ENCODE data around the gene REXO4.

REXO4 gene

DNA sequence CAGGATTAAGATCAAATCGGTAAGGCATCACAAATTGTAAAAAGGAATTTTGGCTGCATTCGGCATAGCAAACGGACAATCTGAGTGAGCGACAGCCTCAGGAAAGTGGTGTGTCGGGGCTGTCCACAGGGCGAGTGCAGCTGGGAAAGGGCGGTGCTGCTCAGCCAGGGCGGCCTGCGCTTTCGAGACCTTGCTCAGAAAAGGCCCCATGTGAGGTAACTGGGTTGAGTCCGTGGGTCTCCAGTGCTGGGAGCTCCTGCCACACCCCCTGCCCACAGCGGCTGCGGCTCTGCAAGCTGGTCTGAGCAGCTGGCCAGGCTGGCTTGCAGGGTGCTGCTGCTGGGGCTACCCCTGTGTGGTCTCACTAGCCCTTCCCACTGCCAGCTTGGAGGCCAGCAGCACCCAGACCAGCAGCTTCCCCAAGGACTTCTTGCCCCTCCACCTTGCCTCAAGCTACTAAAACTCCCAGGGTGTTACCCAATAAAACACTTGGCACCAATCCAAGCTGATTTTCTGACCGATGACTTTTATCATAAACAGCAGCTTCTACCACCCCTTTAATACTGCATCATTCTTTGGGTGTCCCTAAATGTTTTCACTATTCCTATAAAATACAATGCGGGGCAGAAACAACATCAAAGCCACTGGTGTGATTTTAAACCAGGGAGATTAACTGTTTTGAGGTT, 55.3 kb downstream of the REXO4 start:
- DNase-seq = no peak

DNA sequence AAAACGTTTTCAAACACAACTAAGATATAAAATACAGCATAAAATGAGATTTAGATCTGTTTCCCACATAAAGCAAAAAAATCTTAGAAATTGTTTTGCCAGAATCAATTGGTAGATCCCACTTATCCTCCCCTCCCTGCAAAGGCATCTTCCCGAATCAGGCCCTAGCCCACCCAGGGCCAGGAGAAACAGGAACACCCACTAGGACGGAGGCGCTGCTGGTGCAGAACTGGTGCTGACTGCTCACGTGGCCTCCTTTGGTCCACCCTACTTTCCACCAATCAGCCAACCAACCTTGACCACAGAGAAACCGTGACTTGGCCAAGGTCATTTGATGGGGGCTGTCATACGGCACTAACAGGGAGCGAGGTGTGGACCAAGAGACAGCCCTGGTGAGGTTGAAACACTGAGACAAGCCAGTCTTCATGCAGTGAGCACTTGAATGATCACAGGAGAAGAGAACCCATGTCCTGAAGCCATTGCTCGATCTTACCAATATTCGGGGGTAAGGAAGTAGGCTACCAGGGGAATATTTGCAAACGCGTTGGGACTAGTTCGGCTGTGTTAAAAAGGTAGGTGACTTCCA, 56.2 kb downstream of the REXO4 start:
- DNase-seq = no peak

DNA sequence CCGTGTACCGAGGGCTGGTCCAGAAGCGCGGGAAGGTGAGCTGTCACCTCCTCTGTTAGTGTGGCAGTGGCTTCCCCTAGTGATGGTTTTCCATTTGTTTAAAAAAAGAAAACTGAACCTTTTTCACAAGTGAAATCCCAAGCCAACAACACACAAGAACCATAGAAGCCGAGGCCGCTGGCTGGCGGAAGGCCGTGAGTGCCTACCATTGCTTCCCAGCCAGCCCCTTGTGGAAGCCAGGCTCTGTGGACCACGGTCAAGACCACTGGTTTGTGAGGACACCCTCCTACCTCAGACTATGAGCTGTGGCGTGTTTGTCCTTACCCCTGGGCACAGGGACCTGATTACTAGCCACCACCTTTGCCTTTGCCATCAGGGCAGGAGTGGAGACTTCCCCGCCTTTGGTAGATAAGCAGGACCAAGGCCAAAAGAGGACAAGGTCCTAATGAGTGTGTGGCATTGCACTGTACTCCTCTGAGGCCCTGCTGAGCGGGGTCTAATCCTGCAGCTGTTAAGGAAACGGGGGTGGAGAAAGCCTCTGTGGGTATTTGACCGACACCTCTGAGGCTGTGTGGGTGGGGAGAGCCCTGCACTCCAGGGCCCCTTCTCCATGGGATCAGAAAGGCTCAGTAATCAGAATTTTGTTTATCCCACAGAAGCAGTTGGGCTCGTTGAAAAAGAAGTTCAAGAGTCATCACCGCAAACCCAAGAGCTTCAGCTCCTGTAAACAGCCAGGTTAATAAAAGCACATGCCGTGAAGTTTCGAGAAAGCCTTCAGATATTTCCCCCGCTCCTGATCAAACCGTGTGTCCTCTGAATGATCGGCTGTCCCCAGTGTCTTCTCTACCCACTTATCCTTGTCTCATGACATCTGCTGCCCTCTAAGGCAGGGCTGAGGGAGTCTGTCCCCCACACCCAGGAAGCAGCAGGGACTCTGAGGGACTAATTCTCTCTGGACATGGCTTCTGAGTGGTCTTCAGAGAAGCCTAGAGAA, 57.1 kb downstream of the REXO4 start:
- DNase-seq = no peak

DNA sequence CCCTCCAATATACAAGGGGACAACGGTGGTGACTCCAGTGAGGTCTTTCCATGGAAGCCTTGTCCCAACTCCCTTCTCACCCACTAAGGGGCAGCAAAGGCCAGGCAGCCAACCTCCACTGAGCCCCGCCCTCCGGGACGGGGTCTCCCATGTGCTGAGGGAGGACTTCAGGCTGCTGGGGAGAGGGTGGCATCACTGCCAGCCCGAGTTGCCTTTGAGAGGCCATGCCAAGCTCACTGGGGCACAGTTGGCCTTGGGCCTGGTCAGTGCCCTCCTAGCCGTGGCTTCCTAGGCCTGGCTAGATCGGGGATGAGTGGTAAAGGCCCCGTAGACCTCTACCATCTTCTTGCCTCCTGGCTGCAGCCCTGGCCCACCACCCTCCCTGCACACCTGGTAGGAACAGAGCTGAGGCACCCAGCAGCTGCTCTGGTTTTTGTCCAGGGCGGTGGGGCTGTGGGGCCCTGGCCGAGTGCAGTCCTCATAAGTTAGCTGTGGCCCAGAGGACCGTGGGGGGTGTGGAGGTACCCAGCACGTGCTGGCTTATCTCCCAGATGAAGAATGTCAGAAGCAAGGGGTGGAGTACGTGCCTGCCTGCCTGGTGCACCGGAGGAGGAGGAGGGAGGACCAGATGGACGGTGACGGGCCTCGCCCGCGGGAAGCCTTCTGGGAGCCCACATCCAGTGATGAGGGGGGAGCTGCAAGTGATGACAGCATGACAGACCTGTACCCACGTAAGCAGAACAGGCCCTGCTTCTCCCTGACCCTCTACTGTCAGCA, 58.2 kb downstream of the REXO4 start:
- DNase-seq = no peak

- no peak for DNase-seq
Observed at GRCh38 chr9:133357656-133358055, 60.2 kb downstream of the REXO4 start.

GRCh38 chr9:133356391-133357091, 61.3 kb downstream of the REXO4 start, which contains the start of the genes SURF1 and SURF2:
TSS of gene SURF1 (minus strand) at chr9:133356487. CDS start at chr9:133356453, 34 bp downstream.
TSS of gene SURF2 (plus strand) at chr9:133356550. CDS start at chr9:133356593, 43 bp downstream.
- DNase-seq = peak; percentile 77 to 91 (median 85)
